ENCODE results near the gene ABHD10. TPM values are rescaled to one million over a fixed set of nuclear protein-coding genes. Genes with fewer than 3 reads are reported as not detected.
A peak's percentile ranks its signal among the peaks of the same experiment; 100 is the strongest.

Gene ABHD10
- total RNA-seq, 4 donors from 2014 or later = 6.5 to 15.0 (median 12.2) TPM

DNA sequence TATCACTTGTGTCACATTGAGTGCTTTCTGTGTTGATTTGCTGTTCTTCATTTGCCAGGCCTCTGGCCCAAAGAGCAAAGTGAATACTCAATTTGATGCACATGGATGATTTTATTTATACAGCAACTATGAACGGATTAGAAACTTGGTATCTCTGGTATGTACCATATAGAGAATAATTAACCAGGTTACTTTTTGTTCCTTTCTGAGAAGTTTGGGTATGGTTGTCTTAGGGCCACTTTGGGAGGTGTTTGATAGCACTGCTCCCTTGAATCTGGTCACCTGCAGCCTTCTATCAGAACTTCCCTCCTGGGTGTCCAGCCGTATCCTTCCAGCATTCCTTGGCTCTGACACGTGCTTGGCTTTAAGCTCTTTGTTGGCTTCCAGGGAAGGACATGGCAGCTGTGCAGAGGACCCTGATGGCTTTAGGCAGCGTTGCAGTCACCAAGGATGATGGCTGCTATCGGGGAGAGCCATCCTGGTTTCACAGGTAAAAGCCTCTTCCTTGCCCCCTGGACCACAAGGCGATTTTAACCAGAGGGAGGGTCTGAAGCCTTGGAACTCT is 32.6 kb downstream of the ABHD10 start:
- peak; percentile 39 for DNase-seq (ENCODE audit: extremely low spot score)
- TF ChIP-seq EP300 (IDR thresholded peaks at IDR 0.05) (no peak), POLR2A (IDR thresholded peaks at IDR 0.05; ENCODE audit: low read depth) (no peak)
- TF ChIP-seq, protein P1, sequence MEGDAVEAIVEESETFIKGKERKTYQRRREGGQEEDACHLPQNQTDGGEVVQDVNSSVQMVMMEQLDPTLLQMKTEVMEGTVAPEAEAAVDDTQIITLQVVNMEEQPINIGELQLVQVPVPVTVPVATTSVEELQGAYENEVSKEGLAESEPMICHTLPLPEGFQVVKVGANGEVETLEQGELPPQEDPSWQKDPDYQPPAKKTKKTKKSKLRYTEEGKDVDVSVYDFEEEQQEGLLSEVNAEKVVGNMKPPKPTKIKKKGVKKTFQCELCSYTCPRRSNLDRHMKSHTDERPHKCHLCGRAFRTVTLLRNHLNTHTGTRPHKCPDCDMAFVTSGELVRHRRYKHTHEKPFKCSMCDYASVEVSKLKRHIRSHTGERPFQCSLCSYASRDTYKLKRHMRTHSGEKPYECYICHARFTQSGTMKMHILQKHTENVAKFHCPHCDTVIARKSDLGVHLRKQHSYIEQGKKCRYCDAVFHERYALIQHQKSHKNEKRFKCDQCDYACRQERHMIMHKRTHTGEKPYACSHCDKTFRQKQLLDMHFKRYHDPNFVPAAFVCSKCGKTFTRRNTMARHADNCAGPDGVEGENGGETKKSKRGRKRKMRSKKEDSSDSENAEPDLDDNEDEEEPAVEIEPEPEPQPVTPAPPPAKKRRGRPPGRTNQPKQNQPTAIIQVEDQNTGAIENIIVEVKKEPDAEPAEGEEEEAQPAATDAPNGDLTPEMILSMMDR (IDR thresholded peaks at IDR 0.05) = no peak
- H3K9me3 ChIP-seq = no peaks in the 10 kb centered on the region
- no peaks in the 10 kb centered on the region for H3K27me3 ChIP-seq
- intact Hi-C loops (cut with DNase I) = no loop called here
- no peak overlapping the region for H3K27ac ChIP-seq (replicated peaks in 1 of 4)
- 84% methylated on average over 6 of the region's 6 CpGs for WGBS
- no peaks in the 10 kb centered on the region for H3K36me3 ChIP-seq
- no peak overlapping the region for H3K4me3 ChIP-seq
- peaks cover 7 to 21% (median 16%) of the 10 kb centered on the region in 4 donors for H3K4me1 ChIP-seq

DNA sequence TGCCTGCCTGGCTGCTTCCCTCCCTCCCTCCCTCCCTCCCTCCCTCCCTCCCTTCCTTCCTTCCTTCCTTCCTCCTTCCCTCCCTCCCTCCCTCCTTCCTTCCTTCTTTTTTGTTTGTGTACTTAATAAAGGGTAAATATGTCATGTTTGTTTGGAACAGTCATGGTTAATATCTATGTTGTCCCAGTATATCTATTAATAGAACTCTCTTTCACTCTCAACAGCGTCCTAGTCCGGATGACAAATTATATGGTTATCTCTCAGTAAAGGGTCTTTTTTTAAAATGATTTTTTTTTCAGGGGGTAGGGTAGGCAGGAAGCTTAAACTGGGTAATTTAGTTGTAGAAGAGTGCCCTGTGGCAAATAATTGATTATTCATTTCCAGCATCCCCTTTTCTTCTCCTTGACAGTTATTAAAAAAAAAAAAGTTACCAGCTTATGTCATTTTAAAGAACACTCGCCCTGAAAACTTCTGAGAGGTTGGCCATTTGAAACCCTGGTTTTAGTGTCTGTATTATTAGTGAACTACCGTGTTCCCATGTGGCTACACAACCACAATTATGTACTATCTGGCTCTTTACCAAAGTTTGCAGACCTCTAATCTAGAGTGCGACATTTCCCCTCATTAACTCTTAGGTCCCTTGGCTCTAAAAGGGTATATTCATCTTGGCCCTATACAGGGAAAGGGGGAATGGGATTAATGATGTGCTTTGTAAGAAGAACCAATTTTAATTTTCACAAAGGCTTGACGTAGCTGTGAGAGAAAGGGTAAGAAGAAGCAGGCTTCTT is 33.6 kb downstream of the ABHD10 start:
- H3K4me3 ChIP-seq = no peak overlapping the region
- no peak for DNase-seq (ENCODE audit: extremely low spot score)
- WGBS = 60% methylated on average over 6 of the region's 6 CpGs
- H3K9me3 ChIP-seq = no peaks in the 10 kb centered on the region
- peaks cover 7 to 21% (median 16%) of the 10 kb centered on the region in 4 donors for H3K4me1 ChIP-seq
- intact Hi-C loops (cut with DNase I) = loop anchor here (2.0 kb wide), 1 partner anchor 344 kb away; no protein-coding TSS in a partner anchor
- no peaks in the 10 kb centered on the region for H3K27me3 ChIP-seq
- TF ChIP-seq POLR2AphosphoS5 (IDR thresholded peaks at IDR 0.05) (no peak), EP300 (IDR thresholded peaks at IDR 0.05) (no peak), POLR2A (IDR thresholded peaks at IDR 0.05; ENCODE audit: low read depth) (no peak)
- TF ChIP-seq, protein P1 (IDR thresholded peaks at IDR 0.05) = no peak
- H3K27ac ChIP-seq (replicated peaks in 1 of 4) = no peak overlapping the region
- H3K36me3 ChIP-seq = no peaks in the 10 kb centered on the region

DNA sequence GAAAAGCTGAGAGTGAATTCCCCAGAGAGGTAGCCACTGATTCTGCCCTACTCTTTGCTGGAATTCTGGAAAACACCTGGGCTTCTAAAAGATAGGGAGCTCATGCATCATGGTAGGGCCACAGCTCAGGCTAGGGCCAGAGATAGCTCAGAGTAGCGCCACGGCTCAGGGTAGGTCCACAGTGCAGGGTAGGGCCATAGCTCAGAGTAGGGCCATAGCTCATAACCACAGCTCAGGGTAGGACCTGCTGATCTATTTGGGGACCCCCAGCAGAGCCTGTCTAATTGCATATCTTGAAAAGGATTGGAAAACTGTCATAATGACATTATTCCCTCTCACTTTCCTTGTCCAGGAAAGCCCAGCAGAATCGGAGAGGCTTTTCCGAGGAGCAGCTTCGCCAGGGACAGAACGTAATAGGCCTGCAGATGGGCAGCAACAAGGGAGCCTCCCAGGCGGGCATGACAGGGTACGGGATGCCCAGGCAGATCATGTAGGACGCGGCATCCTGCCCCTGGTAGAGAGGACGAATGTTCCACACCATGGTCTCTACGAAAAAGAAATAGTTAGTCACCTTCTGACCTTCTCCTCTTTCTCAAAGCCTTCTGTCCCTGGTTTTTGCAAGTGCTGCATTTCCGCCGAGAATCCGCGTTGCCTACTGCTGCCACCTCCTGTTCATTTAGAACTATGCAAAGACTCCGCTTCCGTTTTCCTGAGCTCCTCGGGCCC is 34.4 kb downstream of the ABHD10 start:
- no peak overlapping the region for H3K27ac ChIP-seq (replicated peaks in 1 of 4)

DNA sequence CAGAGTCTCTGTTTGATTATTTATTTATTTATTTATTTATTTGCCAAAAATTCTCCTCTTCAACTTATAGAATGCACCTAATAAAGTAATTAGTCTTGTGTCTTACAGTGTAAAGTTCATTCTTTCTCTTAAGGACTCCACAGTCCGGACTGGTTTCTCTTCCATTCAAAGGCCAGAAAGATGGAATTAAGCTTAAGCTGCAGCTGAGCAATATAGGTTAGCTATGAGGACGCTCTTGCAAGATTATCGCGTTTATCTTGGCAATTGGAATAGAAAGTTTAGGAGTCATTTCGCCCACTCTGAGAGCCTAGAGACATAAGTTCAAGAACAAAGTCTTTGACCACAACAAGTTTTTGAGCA is 34.9 kb downstream of the ABHD10 start:
- no peaks in the 10 kb centered on the region for H3K27me3 ChIP-seq
- DNase-seq (ENCODE audit: extremely low spot score) = no peak
- TF ChIP-seq EP300 (IDR thresholded peaks at IDR 0.05) = no peak
- no peak for TF ChIP-seq POLR2AphosphoS5 (IDR thresholded peaks at IDR 0.05)
- TF ChIP-seq, protein P1 (IDR thresholded peaks at IDR 0.05) = no peak
- no peak for TF ChIP-seq POLR2A (IDR thresholded peaks at IDR 0.05; ENCODE audit: low read depth)
- H3K9me3 ChIP-seq = no peaks in the 10 kb centered on the region
- no peaks in the 10 kb centered on the region for H3K36me3 ChIP-seq
- intact Hi-C loops (cut with DNase I) = loop anchor here (2.0 kb wide), 1 partner anchor 345 kb away; no protein-coding TSS in a partner anchor
- no peak overlapping the region for H3K27ac ChIP-seq (replicated peaks in 1 of 4)
- WGBS = 60% methylated on average over 5 of the region's 5 CpGs
- H3K4me3 ChIP-seq = peak overlapping the region in 2 of 4 donors; percentile 8 to 10
- H3K4me1 ChIP-seq = peaks cover 7 to 21% (median 16%) of the 10 kb centered on the region in 4 donors

More for the DNA sequence above, 34.4 kb downstream of the ABHD10 start:
- H3K9me3 ChIP-seq = no peaks in the 10 kb centered on the region
- no peaks in the 10 kb centered on the region for H3K27me3 ChIP-seq
- H3K4me1 ChIP-seq = peaks cover 7 to 21% (median 16%) of the 10 kb centered on the region in 4 donors
- intact Hi-C loops (cut with DNase I) = loop anchor here (2.0 kb wide), 1 partner anchor 344 kb away; no protein-coding TSS in a partner anchor
- TF ChIP-seq POLR2AphosphoS5 (IDR thresholded peaks at IDR 0.05) = peak in 1 of 2 donors; percentile 14
- TF ChIP-seq, protein P1 (IDR thresholded peaks at IDR 0.05) = peak; percentile 69 to 79 (median 74)
- no peak for TF ChIP-seq POLR2A (IDR thresholded peaks at IDR 0.05; ENCODE audit: low read depth)
- TF ChIP-seq EP300 (IDR thresholded peaks at IDR 0.05) = no peak
- WGBS = 46% methylated on average over 19 of the region's 19 CpGs
- DNase-seq (ENCODE audit: extremely low spot score) = peak; percentile 90
- peak overlapping the region in 3 of 4 donors; percentile 8 to 21 (median 10) for H3K4me3 ChIP-seq
- H3K36me3 ChIP-seq = no peaks in the 10 kb centered on the region
